NCI-H748 treated with DMSO at 0.1 percent for 48 hours (cell line): ENCODE results near the gene SRP14.

Experiments used
- DNase-seq: peaks from one replicate; lab custom pipeline; 2025; lab: John Stamatoyannopoulos, UW

Gene SRP14

DNA sequence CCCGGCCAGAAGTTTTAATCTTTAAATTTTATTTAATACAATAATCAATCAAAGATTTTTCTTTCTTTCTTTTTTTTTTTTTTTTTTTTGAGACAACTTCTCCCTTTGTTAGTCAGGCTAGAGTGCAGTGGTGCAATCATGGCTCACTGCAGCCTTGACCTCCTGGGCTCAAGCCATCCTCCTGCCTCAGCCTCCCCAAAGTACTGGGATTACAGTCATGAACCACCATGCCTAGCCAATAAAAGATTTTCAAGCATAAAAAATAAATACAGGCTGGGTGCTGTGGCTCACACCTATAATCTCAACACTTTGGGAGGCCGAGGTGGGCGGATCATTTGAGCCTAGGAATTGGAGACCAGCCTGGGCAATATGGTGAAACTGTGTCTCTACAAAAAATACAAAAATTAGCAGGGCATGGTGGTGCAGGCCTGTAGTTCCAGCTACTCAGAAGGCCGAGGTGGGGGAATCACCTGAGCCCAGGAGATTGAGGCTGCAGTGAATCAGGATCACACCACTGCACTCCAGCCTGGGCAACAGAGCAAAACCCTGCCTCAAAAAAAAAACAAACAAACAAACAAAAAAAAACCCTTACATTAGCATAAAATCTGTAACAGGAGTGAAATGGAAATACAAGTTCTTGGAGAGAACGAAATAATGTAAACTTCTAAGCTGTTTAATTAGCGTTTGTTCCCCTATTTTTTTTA lies 29.1 kb upstream of the SRP14 start:
- no peak for DNase-seq

DNA sequence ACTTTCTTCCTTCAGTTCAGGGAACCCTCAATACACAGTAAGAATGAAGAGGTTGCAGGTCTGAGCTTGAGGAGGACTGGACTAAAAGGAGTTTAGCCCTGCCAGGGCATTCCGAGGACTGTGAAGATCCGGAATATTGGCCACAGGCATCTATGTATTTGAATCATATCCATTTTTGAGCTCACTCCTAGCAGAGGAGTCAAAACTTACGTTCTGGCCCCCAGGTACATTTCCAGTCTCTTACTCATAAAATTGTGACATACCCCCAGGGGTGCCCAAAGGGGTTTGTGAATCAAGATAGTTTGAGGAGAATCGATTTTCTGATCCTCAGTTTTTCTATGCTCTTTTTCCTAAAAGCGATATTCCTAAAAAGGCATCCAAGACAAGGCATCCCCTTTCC lies 27.6 kb upstream of the SRP14 start:
- no peak for DNase-seq

GRCh38 chr15:40065166-40065565 lies 26.2 kb upstream of the SRP14 start:
- DNase-seq, result peak; percentile 8

- DNase-seq, result no peak
These were observed 25.4 kb upstream of the SRP14 start for GRCh38 chr15:40064231-40064894.

GRCh38 chr15:40063563-40064011 lies 24.6 kb upstream of the SRP14 start:
- DNase-seq, result no peak

GRCh38 chr15:40062816-40063562 lies 24.0 kb upstream of the SRP14 start:
- DNase-seq, result no peak

DNA sequence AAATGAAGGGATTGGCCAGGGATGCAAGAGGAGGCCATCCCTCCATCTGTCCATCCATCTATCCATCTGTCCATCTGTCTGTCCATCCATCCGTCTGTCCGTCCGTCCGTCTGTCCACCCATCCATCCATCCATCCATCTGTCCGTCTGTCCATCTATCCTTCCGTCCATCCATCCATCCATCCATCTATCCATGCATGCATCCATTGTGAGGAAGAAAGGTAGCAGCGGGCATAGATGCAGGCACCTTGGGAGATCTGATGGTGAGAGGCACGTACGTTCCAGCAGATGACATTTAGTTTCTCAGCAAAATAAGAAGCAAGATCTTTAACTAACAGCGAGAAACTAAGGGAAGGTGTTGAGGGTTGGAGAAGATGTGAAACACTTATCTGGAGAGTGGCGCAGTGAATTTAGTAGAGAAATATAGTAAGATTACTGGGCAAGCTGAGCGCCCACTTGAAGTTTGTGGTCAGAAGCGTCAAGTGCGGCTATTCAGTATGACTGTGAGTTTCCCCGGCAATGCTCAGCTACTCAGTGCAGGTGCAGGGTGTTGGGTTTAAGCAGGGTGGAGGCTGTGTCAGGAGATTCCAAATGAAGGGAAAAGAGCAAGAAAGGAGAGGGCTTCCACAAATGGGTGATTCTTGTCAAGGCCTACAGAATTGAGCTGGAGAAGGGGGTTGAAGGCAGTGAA lies 22.4 kb upstream of the SRP14 start:
- no peak for DNase-seq

- no peak for DNase-seq
These were observed 21.4 kb upstream of the SRP14 start for GRCh38 chr15:40060236-40060961.

- no peak for DNase-seq
These were observed 20.8 kb upstream of the SRP14 start for GRCh38 chr15:40059821-40060220.

GRCh38 chr15:40058476-40059140 lies 19.6 kb upstream of the SRP14 start:
- DNase-seq, result no peak

- no peak for DNase-seq
These were observed 16.8 kb upstream of the SRP14 start for GRCh38 chr15:40055576-40056293.

DNA sequence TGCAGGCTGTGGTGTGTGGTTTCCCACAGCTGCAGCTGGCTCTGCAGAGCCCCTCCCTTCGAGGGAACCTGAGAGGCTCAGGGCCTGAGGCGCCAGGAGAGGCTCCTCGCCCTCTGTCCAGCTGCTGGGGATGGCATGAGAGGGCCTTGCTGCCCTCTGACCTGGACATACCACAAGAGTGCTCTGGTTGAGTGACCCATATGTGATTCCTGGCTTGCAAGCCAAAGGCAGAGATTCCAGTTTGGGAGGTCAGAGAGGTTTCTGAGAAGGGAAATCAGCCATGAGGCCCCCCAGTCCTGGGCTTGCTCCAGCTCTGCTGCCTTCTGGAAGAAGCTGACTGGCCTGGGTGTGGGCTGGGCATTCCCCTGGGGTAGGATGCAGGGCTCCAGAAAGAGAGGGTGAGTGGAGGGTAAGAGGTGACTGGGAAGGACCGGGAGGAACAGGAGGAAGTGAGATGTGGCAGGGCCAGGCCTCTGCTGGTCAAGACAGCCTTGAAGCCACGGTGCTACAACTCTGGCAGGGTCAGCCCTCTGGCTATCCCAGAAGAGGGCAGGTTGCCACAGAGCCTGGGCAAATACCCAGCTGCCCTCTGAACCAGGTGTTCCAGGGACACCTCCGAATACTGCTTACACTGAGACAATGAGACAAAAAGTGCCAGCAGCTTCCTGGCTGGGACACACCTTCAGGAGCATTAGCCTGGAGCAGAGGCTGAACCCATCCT lies 16.0 kb upstream of the SRP14 start:
- DNase-seq, result no peak

- no peak for DNase-seq
These were observed 15.5 kb upstream of the SRP14 start for GRCh38 chr15:40054605-40054854.

GRCh38 chr15:40053831-40054604 lies 15.0 kb upstream of the SRP14 start:
- DNase-seq, result no peak

- no peak for DNase-seq
These were observed 14.3 kb upstream of the SRP14 start for GRCh38 chr15:40053079-40053830.

DNA sequence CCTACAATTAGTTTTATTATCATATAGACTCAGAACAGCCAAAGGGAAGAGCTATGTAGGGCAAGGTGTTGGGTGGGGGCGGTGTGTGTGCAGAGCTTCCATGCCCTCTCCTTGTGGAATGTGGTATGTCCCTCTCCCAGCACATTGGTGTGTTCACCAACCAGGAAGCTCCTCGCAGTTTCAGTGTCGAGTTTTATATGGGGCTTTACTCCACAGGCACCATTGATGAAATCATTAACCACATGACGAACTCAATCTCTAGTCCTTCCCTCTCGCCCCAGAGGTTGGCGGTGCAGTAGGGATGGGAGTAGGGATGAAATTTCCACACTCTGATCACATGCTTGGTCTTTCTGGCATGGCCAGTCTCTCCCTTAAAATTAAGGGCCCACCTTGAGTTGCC lies 13.6 kb upstream of the SRP14 start:
- no peak for DNase-seq

DNA sequence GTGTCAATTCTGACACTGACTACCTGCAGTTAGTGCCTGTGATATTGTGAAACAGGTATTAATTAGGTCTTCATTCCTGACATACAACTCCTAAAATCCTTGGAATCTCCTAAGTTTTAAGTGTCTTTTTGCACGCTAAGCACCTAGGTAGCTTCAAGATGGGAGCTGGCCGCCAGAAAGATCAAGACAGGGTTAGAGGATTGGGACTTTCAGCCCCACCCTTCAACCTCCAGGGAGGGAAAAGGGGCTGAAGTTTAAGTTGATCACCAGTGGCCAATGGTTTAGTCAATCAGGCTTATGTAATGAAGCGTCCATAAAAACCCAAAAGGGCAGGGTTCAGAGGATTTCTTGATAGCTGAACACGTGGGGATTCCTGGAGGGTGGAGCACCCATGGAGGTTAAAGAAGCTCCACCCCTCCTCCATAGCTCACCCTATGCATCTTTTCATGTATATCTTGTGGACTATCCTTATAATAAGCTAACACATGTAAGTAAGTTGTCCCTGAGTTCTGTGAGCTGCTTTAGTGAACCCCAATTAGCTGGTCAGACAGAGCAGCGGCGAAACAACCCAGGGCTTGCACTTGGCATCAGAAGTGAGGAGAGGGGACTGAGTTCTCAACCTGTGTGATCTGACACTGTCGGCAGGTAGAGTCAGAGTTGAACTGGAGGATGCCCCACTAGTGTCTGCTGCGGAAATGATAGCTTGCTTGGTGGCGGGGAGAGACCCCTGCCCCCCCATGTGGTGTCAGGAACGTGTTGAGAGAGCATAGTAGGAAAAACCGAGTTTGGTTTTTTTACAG lies 12.8 kb upstream of the SRP14 start:
- no peak for DNase-seq
